Neural cell (in vitro differentiated cells): Measurements from ENCODE around the gene H1-8. TPM values are rescaled to one million over a fixed set of nuclear protein-coding genes. Genes with fewer than 3 reads are reported as not detected.
"Not testable (repeated sequence)": the region's sequence is repeated elsewhere in the genome, so short reads cannot be mapped to it uniquely, and the experiment has no call there.

Experiments
- H2AFZ ChIP-seq: fragments of 200-600, 300-800 bp; sonication (generic), shearing (Covaris generic); 2 replicates; pipeline ENCODE4 v1.6.0; 2014; ENCODE audit warnings: low read depth, mild to moderate bottlenecking, antibody characterized with exemption, low read length, moderate library complexity
- H3F3A ChIP-seq: fragments of 200-600 bp; shearing (Covaris generic); 2 replicates; pipeline ENCODE4 v1.6.1; 2016; ENCODE audit warnings: mild to moderate bottlenecking, moderate library complexity, mixed read lengths, antibody characterized with exemption, low read length; ENCODE audit not compliant: insufficient read depth, poor library complexity, severe bottlenecking
- H3K27ac ChIP-seq: fragments of 200-600, 300-800 bp; sonication (generic), shearing (Covaris generic); 2 replicates; pipeline ENCODE4 v1.5.1; 2014; ENCODE audit warnings: mild to moderate bottlenecking, low read length, moderate library complexity
- H3K27me3 ChIP-seq: fragments of 300-800, 200-600 bp; sonication (generic), shearing (Covaris generic); 2 replicates; pipeline ENCODE4 v1.6.0; 2014; ENCODE audit warnings: mild to moderate bottlenecking, low read depth, low read length, moderate library complexity; ENCODE audit not compliant: insufficient read depth
- H3K36me3 ChIP-seq: fragments of 300-800, 200-600 bp; sonication (generic), shearing (Covaris generic); 2 replicates; pipeline ENCODE4 v1.5.1; 2014; ENCODE audit warnings: mild to moderate bottlenecking, antibody characterized with exemption, low read length, moderate library complexity; ENCODE audit not compliant: insufficient read depth
- H3K4me2 ChIP-seq: fragments of 300-800, 200-600 bp; sonication (generic), shearing (Covaris generic); 2 replicates; pipeline ENCODE4 v1.6.0; 2014; ENCODE audit warnings: mild to moderate bottlenecking, low read length
- H3K4me3 ChIP-seq: fragments of 300-800, 200-600 bp; sonication (generic), shearing (Covaris generic); 2 replicates; pipeline ENCODE4 v1.5.1; 2014; ENCODE audit warnings: mild to moderate bottlenecking, low read length, moderate library complexity
- H3K79me2 ChIP-seq: fragments of 200-600 bp; shearing (Covaris generic); replicated peaks from 2 replicates; pipeline ENCODE4 v1.6.0; 2014; ENCODE audit warnings: mild to moderate bottlenecking, low read length, moderate library complexity; ENCODE audit not compliant: insufficient read depth
- H3K9ac ChIP-seq: fragments of 300-800, 200-600 bp; sonication (generic), shearing (Covaris generic); 2 replicates; pipeline ENCODE4 v1.6.1; 2016; ENCODE audit warnings: mild to moderate bottlenecking, low read length, mixed read lengths
- H3K9me2 ChIP-seq: fragments of 200-600 bp; shearing (Covaris generic); 2 replicates; pipeline ENCODE4 v1.6.1; 2016; ENCODE audit warnings: mild to moderate bottlenecking, low read length, mixed read lengths; ENCODE audit not compliant: insufficient read depth
- H3K9me3 ChIP-seq: fragments of 200-600, 300-800 bp; sonication (generic), shearing (Covaris generic); 2 replicates; pipeline ENCODE4 v1.6.1; 2016; ENCODE audit warnings: mild to moderate bottlenecking, mixed run types, low read length, moderate library complexity, mixed read lengths
- H4K20me1 ChIP-seq: fragments of 200-600 bp; shearing (Covaris generic); 2 replicates; pipeline ENCODE4 v1.6.1; 2016; ENCODE audit warnings: mild to moderate bottlenecking, mixed run types; ENCODE audit not compliant: insufficient read depth
- EP300 ChIP-seq: fragments of 450-650 bp; conservative IDR thresholded peaks from 2 replicates; pipeline ENCODE4 v1.6.1; 2014; ENCODE audit warnings: antibody characterized with exemption, mild to moderate bottlenecking, moderate library complexity; ENCODE audit not compliant: poor library complexity, severe bottlenecking
- EZH2 ChIP-seq: fragments of 200-600, 300-800 bp; shearing (Covaris generic), sonication (generic); IDR thresholded peaks from 2 replicates; pipeline ENCODE4 v1.6.1; 2014; ENCODE audit warnings: antibody characterized with exemption, low read length, borderline replicate concordance, mild to moderate bottlenecking; ENCODE audit not compliant: insufficient read depth, poor library complexity, severe bottlenecking
- MXI1 ChIP-seq: fragments of 450-650 bp; conservative IDR thresholded peaks from 2 replicates; pipeline ENCODE4 v1.6.1; 2014; ENCODE audit warnings: antibody characterized with exemption, mild to moderate bottlenecking; ENCODE audit not compliant: poor library complexity, severe bottlenecking
- POLR2AphosphoS5 ChIP-seq: IDR thresholded peaks from 2 replicates; pipeline ENCODE4 v1.6.1; 2012
- RAD21 ChIP-seq: fragments of 450-650 bp; conservative IDR thresholded peaks from 2 replicates; pipeline ENCODE4 v1.6.1; 2014; ENCODE audit warnings: antibody characterized with exemption, mild to moderate bottlenecking, moderate library complexity
- SMC3 ChIP-seq: fragments of 450-650 bp; conservative IDR thresholded peaks from 2 replicates; pipeline ENCODE4 v1.6.1; 2014; ENCODE audit warnings: antibody characterized with exemption, mild to moderate bottlenecking, moderate library complexity; ENCODE audit not compliant: poor library complexity
- TAF1 ChIP-seq: IDR thresholded peaks from 2 replicates; pipeline ENCODE4 v1.6.1; 2012; ENCODE audit warnings: low read depth
- polyA plus RNA-seq: library from polyadenylated mRNA; depleted of rRNA; stranded (reverse); fragments of >200 nt; gene quantifications from 2 replicates; pipeline ENCODE4 v1.2.3, GENCODE V29; 2014
- TF ChIP-seq, protein P1 (sequence below): IDR thresholded peaks from 2 replicates; pipeline ENCODE4 v1.6.1; 2012; ENCODE audit warnings: borderline replicate concordance
- TF ChIP-seq, protein P2 (sequence below): fragments of 450-650 bp; IDR thresholded peaks from 2 replicates; pipeline ENCODE4 v1.5.1; 2014; ENCODE audit warnings: antibody characterized with exemption, mild to moderate bottlenecking, moderate library complexity; ENCODE audit not compliant: poor library complexity, severe bottlenecking

H1-8 gene
- polyA plus RNA-seq, 1 donor from 2014 or later: not detected

DNA sequence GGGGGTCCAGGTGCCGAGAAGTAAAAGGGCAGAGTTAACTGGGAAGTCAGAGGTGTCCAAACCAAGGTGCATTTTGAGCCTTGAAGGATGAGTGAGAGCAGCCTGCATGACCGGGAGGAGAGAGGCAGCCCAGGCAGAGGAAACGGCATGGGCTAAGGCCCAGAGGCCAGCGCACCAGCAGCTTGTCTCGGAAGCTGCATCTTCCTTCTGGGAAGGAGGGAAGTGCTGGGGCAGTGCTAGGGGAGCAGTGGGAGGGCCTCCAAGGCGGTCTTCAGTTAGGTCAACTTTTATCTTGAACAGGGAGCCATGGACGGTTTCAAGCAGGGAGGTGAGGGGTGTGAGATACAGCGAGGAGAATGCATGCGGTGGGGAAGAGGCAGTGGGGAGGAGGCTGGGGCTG lies 1.0 kb downstream of the H1-8 start:
- TF ChIP-seq, protein P1, sequence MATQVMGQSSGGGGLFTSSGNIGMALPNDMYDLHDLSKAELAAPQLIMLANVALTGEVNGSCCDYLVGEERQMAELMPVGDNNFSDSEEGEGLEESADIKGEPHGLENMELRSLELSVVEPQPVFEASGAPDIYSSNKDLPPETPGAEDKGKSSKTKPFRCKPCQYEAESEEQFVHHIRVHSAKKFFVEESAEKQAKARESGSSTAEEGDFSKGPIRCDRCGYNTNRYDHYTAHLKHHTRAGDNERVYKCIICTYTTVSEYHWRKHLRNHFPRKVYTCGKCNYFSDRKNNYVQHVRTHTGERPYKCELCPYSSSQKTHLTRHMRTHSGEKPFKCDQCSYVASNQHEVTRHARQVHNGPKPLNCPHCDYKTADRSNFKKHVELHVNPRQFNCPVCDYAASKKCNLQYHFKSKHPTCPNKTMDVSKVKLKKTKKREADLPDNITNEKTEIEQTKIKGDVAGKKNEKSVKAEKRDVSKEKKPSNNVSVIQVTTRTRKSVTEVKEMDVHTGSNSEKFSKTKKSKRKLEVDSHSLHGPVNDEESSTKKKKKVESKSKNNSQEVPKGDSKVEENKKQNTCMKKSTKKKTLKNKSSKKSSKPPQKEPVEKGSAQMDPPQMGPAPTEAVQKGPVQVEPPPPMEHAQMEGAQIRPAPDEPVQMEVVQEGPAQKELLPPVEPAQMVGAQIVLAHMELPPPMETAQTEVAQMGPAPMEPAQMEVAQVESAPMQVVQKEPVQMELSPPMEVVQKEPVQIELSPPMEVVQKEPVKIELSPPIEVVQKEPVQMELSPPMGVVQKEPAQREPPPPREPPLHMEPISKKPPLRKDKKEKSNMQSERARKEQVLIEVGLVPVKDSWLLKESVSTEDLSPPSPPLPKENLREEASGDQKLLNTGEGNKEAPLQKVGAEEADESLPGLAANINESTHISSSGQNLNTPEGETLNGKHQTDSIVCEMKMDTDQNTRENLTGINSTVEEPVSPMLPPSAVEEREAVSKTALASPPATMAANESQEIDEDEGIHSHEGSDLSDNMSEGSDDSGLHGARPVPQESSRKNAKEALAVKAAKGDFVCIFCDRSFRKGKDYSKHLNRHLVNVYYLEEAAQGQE: no peak
- TF ChIP-seq RAD21 (no peak), SMC3 (no peak), MXI1 (no peak), POLR2AphosphoS5 (no peak), EZH2 (no peak), EP300 (no peak), TAF1 (no peak)
- TF ChIP-seq, protein P2, sequence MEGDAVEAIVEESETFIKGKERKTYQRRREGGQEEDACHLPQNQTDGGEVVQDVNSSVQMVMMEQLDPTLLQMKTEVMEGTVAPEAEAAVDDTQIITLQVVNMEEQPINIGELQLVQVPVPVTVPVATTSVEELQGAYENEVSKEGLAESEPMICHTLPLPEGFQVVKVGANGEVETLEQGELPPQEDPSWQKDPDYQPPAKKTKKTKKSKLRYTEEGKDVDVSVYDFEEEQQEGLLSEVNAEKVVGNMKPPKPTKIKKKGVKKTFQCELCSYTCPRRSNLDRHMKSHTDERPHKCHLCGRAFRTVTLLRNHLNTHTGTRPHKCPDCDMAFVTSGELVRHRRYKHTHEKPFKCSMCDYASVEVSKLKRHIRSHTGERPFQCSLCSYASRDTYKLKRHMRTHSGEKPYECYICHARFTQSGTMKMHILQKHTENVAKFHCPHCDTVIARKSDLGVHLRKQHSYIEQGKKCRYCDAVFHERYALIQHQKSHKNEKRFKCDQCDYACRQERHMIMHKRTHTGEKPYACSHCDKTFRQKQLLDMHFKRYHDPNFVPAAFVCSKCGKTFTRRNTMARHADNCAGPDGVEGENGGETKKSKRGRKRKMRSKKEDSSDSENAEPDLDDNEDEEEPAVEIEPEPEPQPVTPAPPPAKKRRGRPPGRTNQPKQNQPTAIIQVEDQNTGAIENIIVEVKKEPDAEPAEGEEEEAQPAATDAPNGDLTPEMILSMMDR: no peak
- no peak overlapping the region for H3K4me3 ChIP-seq
- no peaks in the 10 kb centered on the region for H3K9me3 ChIP-seq
- H2AFZ ChIP-seq: no peak overlapping the region
- no peak overlapping the region for H3K9ac ChIP-seq
- no peaks in the 10 kb centered on the region for H3K79me2 ChIP-seq
- no peaks in the 10 kb centered on the region for H4K20me1 ChIP-seq
- no peaks in the 10 kb centered on the region for H3K36me3 ChIP-seq
- H3K9me2 ChIP-seq: no peaks in the 10 kb centered on the region
- no peaks in the 10 kb centered on the region for H3F3A ChIP-seq
- no peak overlapping the region for H3K27ac ChIP-seq
- H3K27me3 ChIP-seq: no peaks in the 10 kb centered on the region
- H3K4me2 ChIP-seq: no peak overlapping the region

DNA sequence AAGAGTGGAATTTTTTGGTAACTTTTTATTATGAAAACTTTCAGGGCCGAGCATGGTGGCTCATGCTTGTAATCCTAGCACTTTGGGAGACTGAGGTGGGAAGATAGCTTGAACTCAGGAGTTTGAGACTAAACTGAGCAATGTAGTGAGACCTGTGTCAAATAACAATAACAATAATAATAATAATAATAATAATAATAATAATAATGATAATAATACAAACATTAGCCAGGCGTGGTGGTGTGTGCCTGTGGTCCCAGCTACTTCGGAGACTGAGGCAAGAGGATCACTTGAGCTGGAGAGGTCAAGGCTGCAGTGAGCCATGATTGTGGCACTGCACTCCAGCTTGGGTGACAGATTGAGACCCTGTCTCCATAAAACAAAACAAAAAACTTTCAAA lies 3.0 kb downstream of the H1-8 start:
- H3F3A ChIP-seq, H3K9ac ChIP-seq, H3K9me3 ChIP-seq, H2AFZ ChIP-seq, H4K20me1 ChIP-seq, H3K9me2 ChIP-seq, H3K36me3 ChIP-seq, H3K4me3 ChIP-seq, H3K27me3 ChIP-seq, H3K27ac ChIP-seq, H3K4me2 ChIP-seq, H3K79me2 ChIP-seq: not testable (repeated sequence)

DNA sequence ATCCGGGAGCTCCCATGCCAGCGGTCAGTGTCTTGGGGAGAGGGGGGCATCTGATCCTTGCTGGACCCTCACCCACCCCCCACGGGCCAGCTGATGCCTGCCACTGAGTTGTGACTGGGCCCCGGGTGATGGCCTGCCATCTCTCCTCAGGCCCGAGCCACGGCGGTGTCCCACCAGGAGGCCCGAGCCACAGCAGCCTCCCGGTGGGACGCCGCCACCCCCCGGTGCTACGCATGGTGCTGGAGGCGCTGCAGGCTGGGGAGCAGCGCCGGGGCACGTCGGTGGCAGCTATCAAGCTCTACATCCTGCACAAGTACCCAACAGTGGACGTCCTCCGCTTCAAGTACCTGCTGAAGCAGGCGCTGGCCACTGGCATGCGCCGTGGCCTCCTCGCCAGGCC lies 4.3 kb downstream of the H1-8 start:
- H3F3A ChIP-seq: no peaks in the 10 kb centered on the region
- TF ChIP-seq EP300: no peak
- H3K36me3 ChIP-seq: no peaks in the 10 kb centered on the region
- H3K4me3 ChIP-seq: no peak overlapping the region
- no peaks in the 10 kb centered on the region for H4K20me1 ChIP-seq
- no peaks in the 10 kb centered on the region for H3K9me3 ChIP-seq
- H3K9me2 ChIP-seq: no peaks in the 10 kb centered on the region
- H3K27me3 ChIP-seq: no peaks in the 10 kb centered on the region
- H2AFZ ChIP-seq: no peak overlapping the region
- no peak overlapping the region for H3K9ac ChIP-seq
- no peak overlapping the region for H3K27ac ChIP-seq
- no peaks in the 10 kb centered on the region for H3K79me2 ChIP-seq
- H3K4me2 ChIP-seq: no peak overlapping the region
